Suprapubic skin (tissue), 4 donors: ENCODE results near the gene DOLPP1.

Source experiments
- CTCF ChIP-seq, 2 donors: fragments of 200-600 bp in 1 of 2; fragments of 450-650 bp in 1 of 2; sonication (generic) in 1 of 2; IDR thresholded peaks; one replicate each; pipeline ENCODE4 v1.5.1; 2016 to 2019; ENCODE audit warnings: antibody characterized with exemption in 2 of 2, mild to moderate bottlenecking in 1 of 2, moderate library complexity in 1 of 2
- POLR2A ChIP-seq, 2 donors: fragments of 450-650 bp; IDR thresholded peaks; one replicate each; pipeline ENCODE4 v1.6.1; 2017; ENCODE audit warnings: antibody characterized with exemption in 2 of 2, mild to moderate bottlenecking in 2 of 2, moderate library complexity in 2 of 2
- POLR2AphosphoS5 ChIP-seq, 3 donors: sonication (generic); formaldehyde crosslinking; IDR thresholded peaks; one replicate each; pipeline ENCODE4 v1.6.1; 2017; ENCODE audit warnings: antibody characterized with exemption in 3 of 3

GRCh38 chr9:129095908-129096307 lies 15.0 kb downstream of the DOLPP1 start:
- no peak for TF ChIP-seq POLR2A (IDR thresholded peaks at IDR 0.05)
- no peak for TF ChIP-seq CTCF (IDR thresholded peaks at IDR 0.05)
- no peak for TF ChIP-seq POLR2AphosphoS5 (IDR thresholded peaks at IDR 0.05)
